Transverse colon (tissue), 3 donors: Measurements from ENCODE around the gene MAP2K5.

Experiments used
- CTCF ChIP-seq, 5 experiments: fragments of 200-600 bp in 3 of 5; fragments of 450-650 bp in 2 of 5; sonication (generic) in 3 of 5; IDR thresholded peaks; 1 replicate in 2 of 5; 2 replicates in 3 of 5; pipeline ENCODE4 v1.5.1; 2016 to 2017; ENCODE audit warnings: antibody characterized with exemption in 5 of 5, inconsistent platforms in 3 of 5, mild to moderate bottlenecking in 2 of 5, moderate library complexity in 1 of 5
- POLR2A ChIP-seq: fragments of 450-650 bp; IDR thresholded peaks from one replicate; pipeline ENCODE4 v1.6.1; 2016; ENCODE audit warnings: antibody characterized with exemption, mild to moderate bottlenecking, moderate library complexity

- TF ChIP-seq POLR2A = no peak
- no peak for TF ChIP-seq CTCF (IDR thresholded peaks at IDR 0.05)
Observed at GRCh38 chr15:67521783-67522568, 20.5 kb upstream of the MAP2K5 start.
